Thyroid gland (tissue), 4 donors: ENCODE results near the gene SNRK. TPM values are rescaled to one million over a fixed set of nuclear protein-coding genes. Genes with fewer than 3 reads are reported as not detected.

Experiments
- DNase-seq, 2 donors: peaks; one replicate each; pipeline ENCODE4 v3.0.0-alpha.2; 2019
- H3K27ac ChIP-seq, 3 donors: fragments of 200-600 bp; sonication (generic); 1 replicate in 2 of 3; 2 replicates in 1 of 3; pipeline ENCODE4 v1.5.1; 2016 to 2019; ENCODE audit warnings: mild to moderate bottlenecking in 1 of 3, moderate library complexity in 1 of 3
- H3K27me3 ChIP-seq: fragments of 200-600 bp; sonication (generic); one replicate; pipeline ENCODE4 v1.5.1; 2019
- H3K36me3 ChIP-seq, 2 donors: fragments of 200-600 bp; sonication (generic); one replicate each; pipeline ENCODE4 v1.5.1; 2016 to 2019
- H3K4me1 ChIP-seq, 2 donors: fragments of 200-600 bp; sonication (generic); one replicate each; pipeline ENCODE4 v1.5.1; 2017 to 2019
- H3K4me3 ChIP-seq, 3 donors: fragments of 200-600 bp; sonication (generic); replicated peaks in 1 of 3; 1 replicate in 2 of 3; 2 replicates in 1 of 3; pipeline ENCODE4 v1.5.1; 2016; ENCODE audit warnings: mild to moderate bottlenecking in 1 of 3
- H3K9me3 ChIP-seq: fragments of 200-600 bp; sonication (generic); one replicate; pipeline ENCODE4 v1.5.1; 2017
- CTCF ChIP-seq, 6 experiments: fragments of 200-600 bp in 3 of 6; fragments of 450-650 bp in 3 of 6; sonication (generic) in 3 of 6; IDR thresholded peaks; one replicate each; pipeline ENCODE4 v1.5.1; 2016 to 2019; ENCODE audit warnings: antibody characterized with exemption in 6 of 6, mild to moderate bottlenecking in 2 of 6, inconsistent platforms in 1 of 6, moderate library complexity in 1 of 6
- POLR2A ChIP-seq, 2 donors: fragments of 450-650 bp; IDR thresholded peaks; one replicate each; pipeline ENCODE4 v1.6.1; 2017; ENCODE audit warnings: antibody characterized with exemption in 2 of 2, mild to moderate bottlenecking in 2 of 2, moderate library complexity in 1 of 2
- WGBS, 2 donors: methylation state at CpG; one replicate each; pipeline ENCODE4 v1.1.5; 2017; 5-methylcytosine and 5-hydroxymethylcytosine counted together
- intact Hi-C: fragments of 100-400 bp; cut with DNase I; formaldehyde crosslinking; loops from one replicate; pipeline ENCODE4 v1.15.1; 2023
- total RNA-seq, 4 donors: library from RNA; depleted of rRNA; stranded (reverse); fragments of >200 nt; gene quantifications; one replicate each; pipeline ENCODE4 v1.2.3, GENCODE V29; 2016

Gene SNRK
- total RNA-seq, 4 donors from 2014 or later = 44.2 to 90.5 (median 65.0) TPM

- peaks cover 0 to 6% of the 10 kb centered on the region in 2 donors for H3K4me1 ChIP-seq
- no peak for DNase-seq
- no peaks in the 10 kb centered on the region for H3K36me3 ChIP-seq
- no peaks in the 10 kb centered on the region for H3K27me3 ChIP-seq
- TF ChIP-seq POLR2A (IDR thresholded peaks at IDR 0.05) (no peak), CTCF (IDR thresholded peaks at IDR 0.05) (no peak)
- H3K27ac ChIP-seq = no peak overlapping the region
- H3K9me3 ChIP-seq = no peaks in the 10 kb centered on the region
- intact Hi-C loops = no loop called here
- WGBS, 2 donors = 87 to 89% methylated on average over 11 of the region's 11 CpGs
- no peak overlapping the region for H3K4me3 ChIP-seq
These were observed 86.6 kb downstream of the SNRK start for GRCh38 chr3:43372809-43373559.

- H3K4me3 ChIP-seq = no peak overlapping the region
- 86 to 96% methylated on average over 3 of the region's 3 CpGs for WGBS, 2 donors
- no peak overlapping the region for H3K27ac ChIP-seq
- H3K27me3 ChIP-seq = no peaks in the 10 kb centered on the region
- TF ChIP-seq POLR2A (IDR thresholded peaks at IDR 0.05) (no peak), CTCF (IDR thresholded peaks at IDR 0.05) (no peak)
- no peaks in the 10 kb centered on the region for H3K36me3 ChIP-seq
- DNase-seq = no peak
- intact Hi-C loops = no loop called here
- H3K4me1 ChIP-seq = peaks cover 0 to 11% of the 10 kb centered on the region in 2 donors
- H3K9me3 ChIP-seq = no peaks in the 10 kb centered on the region
These were observed 87.2 kb downstream of the SNRK start for GRCh38 chr3:43373560-43373928.

GRCh38 chr3:43378066-43378935 lies 92.0 kb downstream of the SNRK start:
- H3K27ac ChIP-seq = no peak overlapping the region
- DNase-seq = peak; percentile 61 to 65
- peak; percentile 40 to 56 (median 55) for TF ChIP-seq CTCF (IDR thresholded peaks at IDR 0.05)
- TF ChIP-seq POLR2A (IDR thresholded peaks at IDR 0.05) = no peak
- peaks cover 0 to 16% of the 10 kb centered on the region in 2 donors for H3K4me1 ChIP-seq
- no peak overlapping the region for H3K4me3 ChIP-seq
- H3K9me3 ChIP-seq = no peaks in the 10 kb centered on the region
- no peaks in the 10 kb centered on the region for H3K27me3 ChIP-seq
- 93 to 96% methylated on average over 2 of the region's 2 CpGs for WGBS, 2 donors
- H3K36me3 ChIP-seq = no peaks in the 10 kb centered on the region
- intact Hi-C loops = no loop called here

GRCh38 chr3:43379343-43379742 lies 93.0 kb downstream of the SNRK start:
- TF ChIP-seq CTCF (IDR thresholded peaks at IDR 0.05) = no peak
- no peak for TF ChIP-seq POLR2A (IDR thresholded peaks at IDR 0.05)
- H3K27me3 ChIP-seq = no peaks in the 10 kb centered on the region
- no peaks in the 10 kb centered on the region for H3K36me3 ChIP-seq
- no peak overlapping the region for H3K27ac ChIP-seq
- intact Hi-C loops = no loop called here
- 81 to 82% methylated on average over 3 of the region's 3 CpGs for WGBS, 2 donors
- H3K4me1 ChIP-seq = peaks cover 0 to 16% of the 10 kb centered on the region in 2 donors
- no peaks in the 10 kb centered on the region for H3K9me3 ChIP-seq
- no peak overlapping the region for H3K4me3 ChIP-seq
- no peak for DNase-seq

GRCh38 chr3:43388175-43388574 lies 101.8 kb downstream of the SNRK start:
- Histone ChIP-seq H3K9me3 (no peaks in the 10 kb centered on the region), H3K4me1 (peaks cover 20 to 35% of the 10 kb centered on the region in 2 donors), H3K4me3 (no peak overlapping the region), H3K27me3 (no peaks in the 10 kb centered on the region), H3K27ac (peak overlapping the region in 2 of 3 donors; percentile 83 to 89), H3K36me3 (no peaks in the 10 kb centered on the region)
- TF ChIP-seq CTCF (IDR thresholded peaks at IDR 0.05) (no peak), POLR2A (IDR thresholded peaks at IDR 0.05) (no peak)
- intact Hi-C loops = no loop called here
- 94 to 97% methylated on average over 4 to 5 of the region's 5 CpGs for WGBS, 2 donors
- no peak for DNase-seq
